CD4-positive, alpha-beta T cell treated with Interleukin-1 beta for 1 hour (primary cell): ENCODE results near the gene SPATA3.

Experiments
- DNase-seq, 2 donors: peaks; one replicate each; pipeline ENCODE4 v3.0.0-alpha.2; 2020 to 2022

SPATA3 gene

DNA sequence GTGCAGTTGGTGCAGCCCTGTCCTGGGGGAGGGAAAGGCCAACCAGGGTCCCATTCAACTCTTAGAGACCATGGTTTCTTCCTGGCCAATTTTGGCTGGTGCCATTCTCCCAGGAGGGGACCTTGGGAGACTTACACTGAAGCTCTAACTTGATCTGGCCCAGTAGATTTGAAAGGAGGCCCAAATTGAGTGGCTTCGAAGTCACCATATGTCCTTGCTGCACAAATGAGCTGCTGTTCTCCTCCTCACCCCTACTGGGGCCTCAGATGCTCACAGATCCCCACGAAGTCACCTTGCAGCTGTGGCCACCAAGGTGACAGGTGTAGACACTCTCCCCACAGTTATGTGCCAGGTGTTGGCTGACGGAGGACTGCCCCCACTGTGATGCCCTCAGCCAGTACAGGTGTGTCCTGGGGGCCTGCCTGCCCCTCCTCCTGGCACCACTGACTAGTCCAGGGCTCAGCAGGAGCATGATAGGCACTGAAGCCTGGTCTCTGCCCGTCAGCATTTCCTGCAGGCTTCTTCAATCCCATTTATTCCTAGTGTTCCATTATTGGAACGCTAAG is 36.7 kb downstream of the SPATA3 start:
- DNase-seq: no peak

- no peak for DNase-seq
Observed at GRCh38 chr2:231033147-231034132, 37.5 kb downstream of the SPATA3 start.

DNA sequence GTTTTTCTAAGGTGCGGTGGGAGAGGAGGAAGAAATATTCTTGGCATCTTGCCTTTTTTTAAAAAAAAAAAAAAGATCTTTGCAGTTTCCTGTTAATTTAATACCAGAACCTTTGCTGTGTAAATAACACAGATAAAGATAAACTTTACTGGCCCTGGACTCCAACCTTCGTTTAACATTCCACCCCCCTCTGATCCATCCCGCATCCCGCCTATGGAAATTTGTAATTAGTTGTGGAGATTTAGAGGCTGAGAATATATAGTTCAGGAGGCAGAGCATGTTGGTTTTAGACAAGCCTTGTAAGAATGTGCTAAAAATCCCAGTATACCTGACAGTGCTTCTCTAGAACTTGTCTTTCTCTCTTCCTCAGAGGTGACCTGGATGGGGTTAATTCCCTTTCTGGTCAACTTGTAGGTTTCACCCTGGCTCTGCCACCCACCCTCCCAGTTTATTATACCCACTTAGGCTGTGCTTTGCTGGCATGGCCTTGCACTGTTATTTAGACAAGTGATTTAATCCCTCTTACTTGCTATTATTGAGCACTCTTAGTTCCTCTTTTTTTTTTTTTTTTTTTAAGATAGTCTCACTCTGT is 38.5 kb downstream of the SPATA3 start:
- no peak for DNase-seq

GRCh38 chr2:231036131-231036530 is 40.2 kb downstream of the SPATA3 start:
- DNase-seq: no peak

DNA sequence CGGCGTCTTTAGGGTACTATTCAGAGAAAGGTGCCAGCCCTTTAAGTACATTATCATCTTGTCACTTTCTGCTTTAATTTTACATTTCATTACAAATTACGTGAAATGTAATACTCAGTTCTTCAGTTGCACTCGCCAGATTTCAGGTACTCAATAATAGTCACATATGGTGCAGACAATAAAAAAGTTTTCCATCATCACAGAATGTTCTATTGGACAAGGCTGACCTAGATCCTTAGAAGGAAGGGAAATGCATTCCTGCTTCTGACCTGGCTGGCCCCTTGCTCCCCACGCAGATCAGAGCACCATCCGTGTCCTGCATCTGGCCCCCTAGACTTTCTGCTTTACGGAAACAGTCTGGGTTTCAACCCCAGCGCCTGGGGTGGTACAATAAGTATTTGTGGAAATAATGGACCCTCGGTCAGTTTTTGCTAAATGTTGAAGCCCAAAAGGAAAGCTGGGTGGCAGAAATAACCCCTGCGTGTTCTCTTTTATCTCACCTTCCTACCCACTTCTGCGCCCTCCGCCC is 40.7 kb downstream of the SPATA3 start:
- DNase-seq: no peak

- DNase-seq: no peak
Observed at GRCh38 chr2:231037202-231037730, 41.3 kb downstream of the SPATA3 start, which contains the start of gene C2orf72. TSS of gene C2orf72 (plus strand) at chr2:231037523. CDS start at chr2:231037566, 43 bp downstream.

DNA sequence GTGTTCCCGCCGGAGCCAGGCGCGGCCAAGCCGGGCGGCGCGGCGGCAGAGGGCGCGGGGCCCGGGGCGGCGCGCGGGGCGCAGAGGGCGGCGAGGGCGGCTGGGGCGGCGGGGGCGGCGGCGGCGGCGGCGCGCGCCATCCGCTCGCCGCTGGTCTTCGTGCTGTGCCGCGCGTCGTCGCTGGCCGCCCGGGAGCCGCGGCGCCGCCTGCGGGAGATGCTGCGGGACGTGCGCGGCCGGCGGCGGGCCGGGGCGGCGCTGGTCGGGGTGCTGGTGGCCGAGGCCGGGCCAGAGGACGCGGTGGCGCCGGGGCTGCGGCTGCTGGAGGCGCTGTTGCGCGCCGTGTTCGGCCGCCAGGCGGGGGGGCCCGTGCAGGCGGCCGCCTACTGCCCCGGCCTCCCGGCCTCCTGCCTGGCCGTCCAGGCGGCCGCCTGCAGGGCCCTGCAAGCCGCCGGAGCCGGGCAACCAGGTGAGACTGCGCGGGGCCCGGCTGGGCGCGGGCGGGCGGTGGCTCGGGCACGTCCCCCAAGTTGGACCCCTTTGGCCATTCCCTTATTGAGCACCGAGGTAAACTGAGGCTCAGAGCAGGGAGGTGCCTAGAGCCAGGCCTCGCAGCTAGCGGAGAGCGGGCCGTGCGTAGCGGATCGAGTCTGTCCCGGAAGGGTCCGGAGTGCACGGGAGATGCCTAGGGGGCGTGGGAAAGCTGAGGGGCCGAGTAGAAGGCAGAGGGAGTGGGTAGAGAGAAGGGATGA is 42.0 kb downstream of the SPATA3 start:
- DNase-seq: no peak

DNA sequence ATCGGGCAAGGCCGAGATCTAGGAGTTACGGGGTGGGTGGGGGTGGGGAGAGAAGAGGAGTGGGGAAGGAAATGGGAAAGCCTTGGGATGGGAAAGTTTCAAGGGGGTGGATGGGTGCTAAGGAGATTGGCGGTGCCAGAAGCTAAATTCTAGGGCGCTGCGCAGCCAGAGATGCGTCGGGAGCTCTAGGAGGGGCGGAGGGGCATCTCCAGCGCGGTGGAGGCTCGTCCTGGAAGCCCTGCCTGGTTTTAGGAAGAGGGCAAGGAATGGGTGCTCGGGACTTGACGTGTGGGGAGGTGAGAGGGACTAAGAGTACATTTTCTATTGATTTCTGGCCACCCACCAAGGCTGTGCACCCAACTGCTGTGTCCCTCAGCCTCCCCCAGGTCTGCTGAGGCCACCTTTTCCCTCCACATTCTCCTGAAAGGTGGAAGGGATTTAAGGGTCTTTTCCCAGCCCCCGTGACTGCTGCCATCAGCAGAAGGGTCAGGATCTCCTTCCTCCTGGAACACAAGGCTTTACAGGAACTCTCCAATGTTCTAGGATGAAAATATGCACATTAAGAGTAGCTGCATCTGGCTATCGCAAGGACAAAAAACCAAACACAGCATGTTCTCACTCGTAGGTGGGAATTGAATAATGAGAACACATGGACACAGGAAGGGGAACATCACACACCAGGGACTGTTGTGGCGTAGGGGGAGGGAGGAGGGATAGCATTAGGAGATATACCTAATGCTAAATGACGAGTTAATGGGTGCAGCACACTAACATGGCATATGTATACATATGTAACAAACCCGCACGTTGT is 42.8 kb downstream of the SPATA3 start:
- DNase-seq: no peak

- no peak for DNase-seq
Observed at GRCh38 chr2:231039294-231039664, 43.4 kb downstream of the SPATA3 start.

DNA sequence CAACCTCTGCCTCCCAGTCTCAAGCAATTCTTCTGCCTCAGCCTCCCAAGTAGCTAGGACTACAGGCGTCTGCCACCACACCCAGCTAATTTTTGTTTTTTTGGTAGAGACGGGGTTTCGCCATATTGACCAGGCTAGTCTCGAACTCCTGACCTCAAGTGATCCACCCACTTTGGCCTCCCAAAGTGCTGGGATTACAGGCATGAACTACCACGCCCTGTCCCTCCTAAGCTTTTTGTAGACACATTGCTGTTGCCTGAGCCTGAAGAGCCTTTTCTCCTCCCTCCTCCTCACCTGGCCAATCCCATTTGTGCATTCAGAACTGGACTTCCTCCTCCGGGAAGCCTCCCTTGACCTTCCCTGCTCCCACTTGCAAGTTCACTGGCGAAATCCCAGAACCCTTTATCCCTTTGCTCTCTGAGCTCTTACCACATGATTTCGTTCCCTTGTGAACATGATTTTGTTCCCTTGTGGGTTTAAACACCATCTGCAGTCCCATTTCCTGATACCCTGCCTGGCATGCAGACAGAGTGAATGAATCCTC is 44.0 kb downstream of the SPATA3 start:
- no peak for DNase-seq

- DNase-seq: no peak
Observed at GRCh38 chr2:231041061-231041689, 45.3 kb downstream of the SPATA3 start.

- no peak for DNase-seq
Observed at GRCh38 chr2:231043796-231044195, 47.9 kb downstream of the SPATA3 start.

DNA sequence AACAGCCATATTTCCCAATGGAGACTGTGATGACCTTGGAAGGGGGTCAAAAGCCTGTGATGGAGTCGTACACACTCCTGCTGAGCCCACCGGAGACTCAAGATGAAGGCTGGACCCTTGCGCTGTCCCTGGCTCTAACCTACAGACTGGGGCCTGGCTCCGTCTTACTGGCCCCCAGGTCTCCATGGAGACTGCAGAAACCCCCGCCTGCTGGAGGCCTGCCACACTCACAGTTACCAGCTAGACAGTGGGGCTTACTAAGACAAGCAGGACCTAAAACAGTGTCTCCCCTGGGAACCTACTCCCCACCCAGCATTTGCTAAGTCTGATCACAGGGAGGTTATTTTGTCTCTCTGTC is 51.0 kb downstream of the SPATA3 start:
- no peak for DNase-seq

DNA sequence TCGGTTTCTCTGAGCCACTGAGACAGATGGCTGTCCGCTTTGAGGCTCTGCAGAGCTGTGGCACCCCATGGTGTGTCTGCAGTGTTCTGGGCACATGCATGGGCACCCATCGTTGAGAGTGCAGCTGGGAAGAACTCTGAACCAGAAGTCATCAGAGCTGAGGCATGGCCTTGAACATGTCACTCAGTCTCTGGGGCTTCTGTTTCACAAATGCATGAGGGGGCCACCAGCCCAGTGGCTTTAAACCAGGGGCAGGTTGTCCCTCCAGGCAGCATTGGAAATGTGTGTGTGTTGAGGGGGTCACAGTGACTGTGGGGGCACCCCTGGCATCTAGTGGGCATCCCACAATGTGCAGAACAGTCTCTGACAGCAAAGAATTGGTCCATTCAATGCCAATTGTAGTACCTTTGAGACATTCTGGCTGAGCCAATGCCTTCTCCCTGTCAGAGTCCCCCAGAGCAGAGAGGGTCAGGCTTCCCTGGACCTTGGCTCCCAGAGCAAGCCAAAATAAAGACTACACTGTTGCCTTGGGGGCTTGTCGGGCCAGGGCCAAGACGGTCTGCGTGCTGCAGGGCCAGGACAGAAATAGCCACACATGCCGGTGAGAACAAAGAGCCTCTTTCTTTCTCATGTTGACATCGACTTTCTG is 51.5 kb downstream of the SPATA3 start:
- no peak for DNase-seq

DNA sequence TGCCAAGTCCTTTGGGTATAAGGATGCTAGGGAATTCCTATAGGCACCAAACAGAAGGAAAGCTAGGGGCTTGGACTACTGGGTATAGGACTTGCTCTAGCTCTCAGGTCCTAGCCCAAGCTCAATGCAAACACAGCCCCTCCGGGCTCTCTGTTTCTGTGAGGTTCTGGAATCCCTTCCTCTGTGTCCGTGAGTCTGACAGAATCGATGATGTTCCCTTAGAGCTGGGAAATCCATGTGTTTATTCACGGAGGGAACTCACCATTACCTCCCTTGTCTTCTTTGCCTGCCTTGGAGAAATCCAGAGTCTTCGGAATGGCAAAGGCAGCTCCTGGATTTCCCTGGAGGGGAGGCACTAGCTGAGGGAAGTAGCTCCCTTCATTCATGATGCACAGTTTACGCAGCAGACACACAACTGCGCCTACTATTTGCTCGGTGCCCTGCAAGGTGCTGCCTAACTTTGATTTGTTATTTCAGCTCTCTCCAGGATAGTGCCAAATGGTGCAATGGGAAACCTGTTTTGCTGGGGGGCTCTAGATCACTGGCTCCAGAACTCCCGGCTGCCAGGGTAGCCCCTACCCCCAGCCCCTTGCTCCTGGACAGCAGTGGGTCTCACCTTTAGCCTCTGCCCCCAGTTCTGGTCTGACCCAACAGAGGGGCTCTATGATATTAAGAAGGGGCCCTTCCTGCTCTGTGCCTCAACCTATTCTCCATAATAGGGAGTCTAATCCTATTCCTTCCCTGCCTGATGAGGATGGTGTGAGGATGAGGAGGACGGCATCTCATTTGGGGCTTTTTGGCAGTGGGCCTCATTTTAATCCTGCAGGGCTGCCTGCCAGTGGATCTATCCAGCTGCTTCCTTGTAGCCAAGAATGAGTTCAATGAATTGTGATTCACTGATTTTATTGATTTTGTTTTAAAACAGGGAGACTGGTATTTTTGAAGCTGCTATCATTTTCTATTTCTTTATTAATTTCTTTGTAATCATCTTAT is 52.3 kb downstream of the SPATA3 start:
- no peak for DNase-seq

GRCh38 chr2:231049286-231050017 is 53.5 kb downstream of the SPATA3 start:
- no peak for DNase-seq

DNA sequence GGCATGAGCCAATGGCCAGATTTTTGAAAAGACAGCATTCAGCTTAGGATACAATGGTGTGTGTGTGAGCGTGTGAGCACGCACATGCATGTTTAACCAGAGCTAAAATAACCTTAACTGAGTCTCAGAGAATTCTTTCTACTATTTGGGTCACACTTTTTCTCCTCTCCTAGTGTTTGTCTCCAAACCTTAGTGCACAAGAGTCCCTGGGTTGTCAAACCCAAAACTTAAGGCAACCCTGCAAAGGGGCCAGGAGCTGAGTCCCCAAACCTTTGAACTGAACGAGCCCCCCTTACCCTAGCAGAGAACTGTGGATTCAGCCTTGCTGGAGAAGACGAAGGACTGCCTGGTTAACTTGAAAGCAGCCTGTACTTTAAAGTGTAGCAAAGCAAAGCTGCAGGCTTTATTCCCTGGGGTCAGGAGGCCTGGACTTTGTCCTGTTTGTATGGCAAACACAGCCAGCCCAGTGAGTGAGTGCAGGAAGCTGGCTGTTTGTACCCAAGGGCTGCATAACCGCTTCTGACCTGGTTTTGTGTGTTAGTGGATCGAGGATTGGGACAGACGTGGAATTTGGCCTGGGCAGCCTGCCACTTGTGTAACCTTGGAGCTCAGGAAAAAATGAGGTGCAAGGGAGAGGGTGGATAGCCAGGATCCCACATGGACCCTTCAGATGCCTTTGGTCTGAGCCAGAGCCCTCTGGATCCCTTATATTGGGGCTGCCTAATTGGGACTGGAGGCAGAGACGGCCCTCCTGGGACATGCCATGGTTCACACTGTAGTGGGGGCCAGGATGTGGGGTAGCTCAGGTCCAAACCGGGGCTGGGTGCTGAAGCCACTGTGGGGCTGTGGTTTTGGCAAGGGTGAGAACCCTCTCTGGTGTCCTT is 54.3 kb downstream of the SPATA3 start:
- DNase-seq: peak in 1 of 2 donors; percentile 13
